GM21390 (cell line): ENCODE results near the gene METTL26.
A peak's percentile ranks its signal among the peaks of the same experiment; 100 is the strongest.

Source experiments
- ATAC-seq: cut with Tn5 transposase; IDR thresholded peaks from one replicate; pipeline ENCODE4 v1.9.1; 2021; ENCODE audit not compliant: unreplicated experiment

METTL26 gene

DNA sequence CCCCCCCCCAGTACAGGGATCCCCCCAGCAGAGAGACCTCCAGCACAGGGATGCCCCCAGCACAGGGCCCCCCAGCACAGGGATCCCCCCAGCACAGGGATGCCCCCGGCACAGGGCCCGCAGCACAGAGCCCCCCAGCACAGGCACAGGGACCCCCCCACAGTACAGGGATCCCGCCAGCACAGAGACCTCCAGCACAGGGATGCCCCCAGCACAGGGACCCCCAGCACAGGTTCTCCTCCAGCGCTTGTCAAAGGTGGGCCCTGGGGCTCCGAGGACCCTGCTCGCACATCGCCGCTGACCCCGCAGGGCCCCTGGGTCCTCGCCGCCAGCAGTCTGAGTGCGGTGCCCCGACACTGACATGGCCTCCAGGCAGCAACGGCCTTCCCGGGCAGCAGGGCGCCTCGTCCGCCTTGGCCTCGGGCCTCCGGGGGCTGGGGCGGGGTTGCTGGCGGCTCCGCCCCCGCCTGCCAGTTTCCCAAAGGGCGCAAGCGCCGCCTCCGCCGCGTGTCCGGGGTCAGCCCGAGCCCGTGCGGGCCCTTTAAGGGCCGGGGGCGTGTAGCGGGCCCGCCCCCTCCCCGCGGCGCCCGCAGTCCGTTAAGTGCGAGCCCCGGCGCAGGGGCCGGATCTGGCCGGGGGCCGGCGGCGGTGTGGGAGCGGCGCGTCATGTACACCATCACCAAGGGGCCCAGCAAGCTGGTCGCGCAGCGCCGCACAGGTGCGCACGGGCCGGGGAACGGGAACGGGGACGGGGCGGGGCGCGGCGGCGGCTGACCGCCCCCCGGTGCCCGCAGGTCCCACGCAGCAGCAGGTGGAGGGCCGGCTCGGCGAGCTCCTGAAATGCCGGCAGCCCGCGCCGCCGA is 5.5 kb upstream of the METTL26 start, which contains the start of gene MCRIP2:
MCRIP2 (plus strand) TSS at position 503 of the 863 bp plus-strand sequence; CDS start at position 667, 164 bp downstream.
- ATAC-seq, result peak; percentile 45

DNA sequence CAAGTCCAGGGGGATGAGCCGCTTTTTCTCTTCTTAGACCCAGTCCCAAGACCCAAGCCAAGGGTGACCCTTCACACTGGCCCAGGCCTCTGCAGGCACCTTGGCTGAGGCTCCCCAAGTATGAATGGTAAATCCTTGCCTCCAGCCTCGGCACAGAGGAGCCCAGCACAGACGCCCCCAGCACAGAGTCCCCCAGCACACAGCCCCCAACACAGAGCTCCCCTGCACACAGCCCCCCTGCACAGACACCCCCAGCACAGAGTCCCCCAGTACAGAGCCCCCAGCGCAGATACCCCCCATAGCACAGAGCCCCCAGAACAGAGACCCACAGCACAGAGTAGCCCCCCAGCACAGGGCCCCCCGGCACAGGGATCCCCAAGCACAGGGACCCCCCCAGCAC is 4.5 kb upstream of the METTL26 start:
- no peak for ATAC-seq

DNA sequence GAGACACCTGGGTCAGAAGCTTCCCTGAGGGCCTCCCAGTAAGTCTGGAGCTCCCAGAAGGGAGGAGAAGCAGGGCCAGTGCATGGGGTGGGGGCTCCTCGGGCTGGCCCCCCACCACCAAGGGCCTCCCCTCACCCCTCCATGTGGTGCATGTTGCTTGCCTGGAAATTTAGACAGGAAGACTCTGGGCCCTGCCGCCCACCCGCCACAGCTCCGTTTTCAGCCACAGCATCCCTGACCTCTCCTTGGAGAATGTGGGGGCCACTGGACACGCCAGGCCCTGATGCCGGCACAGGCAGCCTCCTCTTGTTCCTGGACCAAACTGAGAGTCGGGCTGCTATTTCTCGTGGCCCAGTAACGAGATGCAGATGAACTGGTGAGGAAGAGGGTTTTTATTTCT is 2.7 kb upstream of the METTL26 start:
- ATAC-seq, result no peak

DNA sequence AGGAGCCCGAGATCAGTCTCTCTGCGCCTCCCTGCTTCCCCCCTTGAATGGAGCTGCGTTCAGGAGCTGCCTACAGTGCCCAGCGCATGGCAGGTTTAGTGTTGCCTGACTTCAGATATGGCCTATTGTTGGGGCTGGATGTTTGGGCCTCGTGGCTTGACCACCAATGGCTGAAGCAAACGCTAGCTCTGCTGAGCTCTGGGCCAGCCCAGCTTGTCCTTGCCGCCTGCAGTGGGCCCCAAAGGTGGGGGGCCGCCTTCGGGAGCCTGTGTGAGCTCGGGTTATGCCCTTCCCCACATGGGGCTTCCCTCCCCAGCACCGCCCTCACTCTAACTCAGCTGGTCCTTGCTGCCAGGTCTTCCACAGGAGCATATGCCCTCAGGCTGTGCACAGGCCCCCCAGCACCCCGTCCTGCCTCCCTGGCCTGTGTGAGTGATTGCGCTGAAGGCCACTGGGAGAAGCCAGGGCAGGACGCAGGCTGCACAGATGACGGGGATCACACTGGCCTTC is 2.0 kb upstream of the METTL26 start:
- no peak for ATAC-seq

DNA sequence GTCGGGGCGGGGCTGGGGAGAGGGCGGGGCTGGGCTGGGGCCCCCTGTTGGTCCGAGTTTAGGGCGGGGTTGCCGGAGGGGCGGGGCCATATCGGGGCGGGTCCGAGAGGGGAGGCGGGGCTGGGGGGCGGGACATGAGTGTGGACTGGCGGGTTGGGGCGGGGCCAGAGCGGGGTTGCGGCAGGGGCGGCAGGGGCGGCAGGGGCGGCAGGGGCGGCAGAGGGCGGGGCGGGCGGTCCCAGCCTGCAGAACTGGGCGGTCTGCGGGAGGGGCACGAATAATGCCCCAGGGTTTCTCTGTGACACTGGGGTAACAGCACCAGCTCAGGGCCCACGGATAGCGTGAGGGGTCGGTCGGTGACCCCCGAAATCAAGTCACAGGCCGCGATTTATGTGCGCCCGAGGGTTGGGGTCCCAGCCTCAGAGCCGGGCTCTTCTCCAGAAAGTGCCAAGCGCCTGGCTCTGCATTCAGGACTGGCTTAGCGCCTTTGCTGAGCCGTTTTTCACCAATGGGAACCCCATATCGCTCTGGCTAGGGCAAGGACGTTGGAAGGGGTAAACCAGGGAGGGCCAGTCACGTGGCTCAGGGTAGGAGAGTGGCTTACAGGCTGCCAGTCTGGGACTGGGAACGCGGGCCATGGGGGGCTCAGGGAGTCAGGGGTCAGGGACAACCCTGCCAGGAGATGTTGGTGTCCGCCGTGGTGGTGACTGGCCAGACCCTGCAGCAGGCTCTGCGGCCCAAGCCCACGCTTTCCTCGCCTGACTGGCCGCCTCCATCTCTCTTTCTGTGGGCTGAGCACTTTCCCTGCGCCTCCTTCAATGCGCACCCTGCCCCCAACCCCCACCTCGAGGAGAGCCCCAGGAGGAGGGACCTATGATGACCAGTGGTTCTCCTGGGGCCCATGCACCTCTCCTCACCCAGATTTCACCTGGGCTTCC is 1.2 kb upstream of the METTL26 start:
- ATAC-seq, result no peak

DNA sequence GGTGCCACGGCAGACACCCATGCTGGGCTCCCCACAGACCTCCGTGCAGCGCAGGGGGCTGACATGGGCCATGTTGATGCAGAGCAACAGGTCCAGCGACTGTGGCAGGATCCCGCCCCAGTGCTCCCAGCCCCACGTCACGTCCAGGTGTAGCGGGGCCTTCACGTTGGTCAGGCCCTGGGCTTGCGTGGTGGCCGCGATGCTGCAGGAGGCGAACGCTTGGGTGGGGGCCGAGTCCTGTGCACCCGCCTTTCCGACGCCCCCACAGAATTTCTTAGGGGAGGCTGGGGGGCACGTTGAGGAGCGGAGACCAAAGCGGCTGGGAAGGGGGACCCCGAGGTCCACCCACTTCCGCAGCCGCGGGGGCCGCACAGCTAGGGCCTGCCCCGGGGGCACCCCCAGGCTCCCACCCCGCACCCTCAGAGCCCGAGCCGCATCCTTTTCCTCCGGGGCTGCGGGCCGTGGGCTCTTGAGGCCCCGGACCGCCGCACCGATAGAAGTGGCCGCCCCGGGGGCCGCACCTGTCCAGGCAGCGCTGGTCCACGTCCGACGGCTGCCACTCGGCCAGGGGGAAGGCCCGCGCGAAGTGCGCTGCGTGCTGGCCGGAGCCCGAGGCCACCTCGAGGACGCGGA is 416 bp downstream of the METTL26 start:
- ATAC-seq, result peak; percentile 2

DNA sequence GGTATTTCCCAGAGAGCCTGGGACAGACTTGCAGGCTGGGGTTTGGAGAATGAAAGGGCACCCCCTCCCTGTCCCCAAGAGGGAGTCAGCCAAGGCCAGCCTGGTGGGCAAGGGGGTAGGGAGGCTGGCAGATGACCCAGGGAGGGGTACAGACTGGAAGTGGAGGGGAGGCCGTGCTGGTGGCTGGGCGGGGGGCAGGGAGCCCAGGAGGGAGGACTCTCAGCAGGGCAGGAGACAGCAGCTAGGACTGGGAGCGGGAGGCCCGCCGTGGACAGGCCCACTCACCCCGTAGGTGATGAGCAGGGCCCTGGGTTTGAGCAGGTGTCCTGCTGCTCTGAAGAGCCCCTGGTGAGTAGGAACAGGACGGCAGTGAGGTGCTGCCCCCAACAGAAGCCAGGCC is 1.1 kb downstream of the METTL26 start:
- ATAC-seq, result no peak

DNA sequence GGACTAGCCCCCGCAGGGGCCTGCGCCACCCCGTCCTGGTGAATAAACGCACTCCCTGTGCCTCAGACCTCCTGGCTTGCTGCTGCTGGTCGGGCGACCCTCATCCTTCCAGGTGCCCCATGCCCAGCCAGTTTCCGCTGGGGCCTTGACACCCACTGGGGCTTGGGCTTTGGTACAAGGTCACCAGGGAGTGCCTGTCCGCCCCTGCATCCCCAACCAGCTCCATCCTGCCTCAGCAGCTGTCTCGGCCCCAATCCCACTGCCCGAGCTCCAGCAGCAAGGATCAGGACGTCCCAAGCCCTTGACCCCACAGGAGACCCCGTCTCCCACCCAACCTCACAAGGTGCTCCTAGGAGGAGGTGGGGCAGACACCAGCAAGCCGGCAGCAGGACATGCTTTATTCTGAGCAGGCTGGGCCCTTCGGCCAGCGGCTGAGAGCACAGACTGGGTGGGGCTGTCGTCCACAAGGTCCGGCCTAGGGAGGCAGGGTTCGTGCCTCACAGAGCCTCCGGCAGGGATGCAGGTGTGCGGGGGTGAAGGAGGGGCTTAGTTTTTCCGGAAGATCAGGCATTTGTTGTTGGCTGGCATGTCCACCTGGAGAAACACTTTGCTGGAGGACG is 1.9 kb downstream of the METTL26 start:
- no peak for ATAC-seq

DNA sequence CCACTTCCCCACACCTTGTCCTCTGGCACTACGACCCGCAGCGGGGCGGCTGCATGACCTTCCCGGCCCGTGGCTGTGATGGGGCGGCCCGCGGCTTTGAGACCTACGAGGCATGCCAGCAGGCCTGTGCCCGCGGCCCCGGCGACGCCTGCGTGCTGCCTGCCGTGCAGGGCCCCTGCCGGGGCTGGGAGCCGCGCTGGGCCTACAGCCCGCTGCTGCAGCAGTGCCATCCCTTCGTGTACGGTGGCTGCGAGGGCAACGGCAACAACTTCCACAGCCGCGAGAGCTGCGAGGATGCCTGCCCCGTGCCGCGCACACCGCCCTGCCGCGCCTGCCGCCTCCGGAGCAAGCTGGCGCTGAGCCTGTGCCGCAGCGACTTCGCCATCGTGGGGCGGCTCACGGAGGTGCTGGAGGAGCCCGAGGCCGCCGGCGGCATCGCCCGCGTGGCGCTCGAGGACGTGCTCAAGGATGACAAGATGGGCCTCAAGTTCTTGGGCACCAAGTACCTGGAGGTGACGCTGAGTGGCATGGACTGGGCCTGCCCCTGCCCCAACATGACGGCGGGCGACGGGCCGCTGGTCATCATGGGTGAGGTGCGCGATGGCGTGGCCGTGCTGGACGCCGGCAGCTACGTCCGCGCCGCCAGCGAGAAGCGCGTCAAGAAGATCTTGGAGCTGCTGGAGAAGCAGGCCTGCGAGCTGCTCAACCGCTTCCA is 2.6 kb downstream of the METTL26 start:
- no peak for ATAC-seq

DNA sequence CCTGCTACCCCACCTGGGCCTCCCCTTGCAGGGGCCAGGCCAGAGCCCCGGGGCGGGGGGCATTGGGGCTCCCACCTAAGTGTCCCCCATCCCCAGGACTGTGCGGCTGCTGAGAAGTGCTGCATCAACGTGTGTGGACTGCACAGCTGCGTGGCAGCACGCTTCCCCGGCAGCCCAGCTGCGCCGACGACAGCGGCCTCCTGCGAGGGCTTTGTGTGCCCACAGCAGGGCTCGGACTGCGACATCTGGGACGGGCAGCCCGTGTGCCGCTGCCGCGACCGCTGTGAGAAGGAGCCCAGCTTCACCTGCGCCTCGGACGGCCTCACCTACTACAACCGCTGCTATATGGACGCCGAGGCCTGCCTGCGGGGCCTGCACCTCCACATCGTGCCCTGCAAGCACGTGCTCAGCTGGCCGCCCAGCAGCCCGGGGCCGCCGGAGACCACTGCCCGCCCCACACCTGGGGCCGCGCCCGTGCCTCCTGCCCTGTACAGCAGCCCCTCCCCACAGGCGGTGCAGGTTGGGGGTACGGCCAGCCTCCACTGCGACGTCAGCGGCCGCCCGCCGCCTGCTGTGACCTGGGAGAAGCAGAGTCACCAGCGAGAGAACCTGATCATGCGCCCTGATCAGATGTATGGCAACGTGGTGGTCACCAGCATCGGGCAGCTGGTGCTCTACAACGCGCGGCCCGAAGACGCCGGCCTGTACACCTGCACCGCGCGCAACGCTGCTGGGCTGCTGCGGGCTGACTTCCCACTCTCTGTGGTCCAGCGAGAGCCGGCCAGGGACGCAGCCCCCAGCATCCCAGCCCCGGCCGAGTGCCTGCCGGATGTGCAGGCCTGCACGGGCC is 3.4 kb downstream of the METTL26 start:
- no peak for ATAC-seq

DNA sequence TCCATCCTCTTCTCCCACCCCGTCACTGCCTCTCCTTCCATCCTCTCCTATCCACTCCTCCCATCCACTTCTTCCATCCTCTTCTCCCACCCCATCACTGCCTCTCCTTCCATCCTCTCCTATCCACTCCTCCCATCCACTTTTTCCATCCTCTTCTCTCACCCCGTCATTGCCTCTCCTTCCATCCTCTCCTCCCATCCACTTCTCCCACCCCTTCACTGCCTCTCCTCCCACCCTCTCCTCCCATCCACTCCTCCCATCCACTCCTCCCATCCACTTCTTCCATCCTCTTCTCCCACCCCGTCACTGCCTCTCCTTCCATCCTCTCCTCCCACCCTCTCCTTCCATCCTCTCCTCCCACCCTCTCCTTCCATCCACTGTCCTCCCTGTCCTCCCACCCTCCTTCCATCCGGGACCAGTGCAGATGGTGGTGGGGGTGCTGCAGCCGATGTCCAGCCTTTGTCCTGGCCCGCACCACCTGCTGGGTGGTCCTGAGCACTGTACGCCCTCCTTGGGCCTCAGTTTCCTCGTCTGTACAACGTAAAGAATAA is 4.2 kb downstream of the METTL26 start:
- ATAC-seq, result no peak

DNA sequence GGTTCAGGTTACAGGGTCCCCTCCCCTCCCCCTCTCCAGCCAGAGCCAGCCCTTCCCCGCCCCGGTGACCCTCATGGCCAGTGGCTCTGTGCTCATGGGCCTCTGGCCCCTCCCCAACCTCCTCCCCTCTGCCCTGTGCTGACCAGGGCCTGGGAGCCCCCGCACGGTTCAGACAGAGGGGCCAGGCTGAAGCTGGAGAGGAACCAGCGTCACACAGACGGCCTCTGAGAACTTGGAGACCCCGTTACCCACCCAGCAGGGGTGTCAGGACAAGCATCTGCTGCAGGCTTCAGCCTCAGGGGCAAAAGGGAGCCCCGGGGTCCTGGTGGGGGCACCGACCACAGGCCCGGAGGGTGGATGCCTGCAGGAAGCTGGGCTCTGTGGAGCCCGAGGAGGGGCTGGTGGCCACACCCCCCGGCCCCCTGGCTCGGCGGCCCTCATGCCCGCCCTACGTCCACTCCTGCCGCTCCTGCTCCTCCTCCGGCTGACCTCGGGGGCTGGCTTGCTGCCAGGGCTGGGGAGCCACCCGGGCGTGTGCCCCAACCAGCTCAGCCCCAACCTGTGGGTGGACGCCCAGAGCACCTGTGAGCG is 5.2 kb downstream of the METTL26 start, which contains the start of gene WFIKKN1:
WFIKKN1 (plus strand) TSS at position 171 of the 591 bp plus-strand sequence; CDS start at position 440, 269 bp downstream.
- ATAC-seq, result no peak

DNA sequence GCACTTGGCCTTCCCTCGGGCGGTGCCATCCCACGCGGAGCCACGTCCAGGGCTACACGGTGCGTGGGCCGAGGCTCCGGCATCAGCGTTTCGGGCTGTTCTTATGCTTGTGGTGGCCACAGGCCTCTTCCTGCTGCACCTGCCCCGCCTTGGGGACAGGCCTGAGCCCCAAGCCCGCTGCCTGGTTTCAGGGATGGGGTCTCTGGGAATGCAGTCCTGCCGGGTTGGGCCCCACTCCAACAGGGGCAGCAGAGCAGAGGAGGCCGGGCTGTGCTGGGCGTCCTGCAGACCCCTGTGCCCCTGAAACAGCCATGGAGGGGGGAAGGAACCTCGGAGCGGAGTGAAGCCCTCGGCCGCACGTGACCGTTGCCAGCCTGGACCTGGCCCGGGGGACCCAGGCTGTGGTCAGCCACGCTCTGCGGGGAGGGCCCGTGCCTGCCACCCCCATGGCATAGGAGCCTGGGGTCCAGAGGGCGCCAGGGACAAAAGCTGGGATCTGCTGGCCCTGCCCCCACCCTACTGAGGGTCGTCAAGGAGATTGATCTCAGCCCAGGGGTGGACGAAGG is 5.8 kb downstream of the METTL26 start:
- no peak for ATAC-seq

DNA sequence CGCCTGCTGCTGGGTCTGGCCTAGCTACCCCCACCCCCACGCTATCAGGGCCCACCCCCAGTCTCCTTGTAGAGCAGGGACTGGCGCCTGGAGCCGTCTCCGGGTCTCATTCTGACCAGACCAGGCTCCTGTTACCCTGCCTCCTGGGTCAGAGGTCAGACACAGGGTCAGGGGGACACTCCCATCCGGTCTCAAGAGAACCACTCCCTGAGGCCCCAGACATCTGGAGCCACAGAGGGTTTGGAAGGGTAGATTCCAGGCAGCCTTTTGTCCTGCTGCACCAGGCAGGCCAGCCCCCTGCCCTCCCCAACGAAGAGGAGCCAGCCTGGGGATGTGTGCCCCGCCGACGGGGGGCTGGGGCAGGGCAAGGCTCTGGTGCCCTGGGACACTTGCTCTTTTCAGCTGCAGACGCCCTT is 6.3 kb downstream of the METTL26 start:
- ATAC-seq, result no peak

DNA sequence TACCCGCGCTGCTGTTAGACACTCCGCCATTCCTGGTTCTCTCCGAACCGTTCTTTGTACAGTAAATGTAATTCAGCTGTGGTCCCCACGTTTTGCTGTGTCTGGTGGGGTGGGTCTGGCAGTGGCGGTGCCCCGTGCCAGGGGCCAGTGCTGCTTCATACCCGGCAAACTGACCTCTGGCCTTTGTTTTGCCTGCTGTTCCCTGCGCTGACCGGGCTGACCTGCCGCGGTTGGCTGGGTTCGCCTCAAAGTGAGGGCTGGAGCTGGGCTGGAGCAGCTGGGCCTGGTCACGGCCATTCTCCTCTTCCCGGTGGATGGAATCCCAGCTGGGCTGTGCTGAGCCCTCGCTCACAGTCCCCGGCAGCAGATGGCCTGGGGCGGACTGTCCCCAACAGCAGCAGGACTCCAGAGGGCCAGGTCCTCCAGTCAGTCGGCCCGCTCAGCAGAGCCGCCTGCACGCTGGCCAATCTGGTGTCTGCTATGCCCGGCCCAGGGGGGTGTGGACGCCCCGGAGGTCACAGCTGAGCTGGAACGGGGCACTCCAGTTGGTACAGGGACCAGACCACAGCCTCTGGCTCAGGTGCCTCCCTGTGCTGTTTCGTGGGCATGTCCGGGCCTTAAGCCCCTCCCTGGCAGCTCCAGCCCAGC is 6.8 kb downstream of the METTL26 start:
- no peak for ATAC-seq

DNA sequence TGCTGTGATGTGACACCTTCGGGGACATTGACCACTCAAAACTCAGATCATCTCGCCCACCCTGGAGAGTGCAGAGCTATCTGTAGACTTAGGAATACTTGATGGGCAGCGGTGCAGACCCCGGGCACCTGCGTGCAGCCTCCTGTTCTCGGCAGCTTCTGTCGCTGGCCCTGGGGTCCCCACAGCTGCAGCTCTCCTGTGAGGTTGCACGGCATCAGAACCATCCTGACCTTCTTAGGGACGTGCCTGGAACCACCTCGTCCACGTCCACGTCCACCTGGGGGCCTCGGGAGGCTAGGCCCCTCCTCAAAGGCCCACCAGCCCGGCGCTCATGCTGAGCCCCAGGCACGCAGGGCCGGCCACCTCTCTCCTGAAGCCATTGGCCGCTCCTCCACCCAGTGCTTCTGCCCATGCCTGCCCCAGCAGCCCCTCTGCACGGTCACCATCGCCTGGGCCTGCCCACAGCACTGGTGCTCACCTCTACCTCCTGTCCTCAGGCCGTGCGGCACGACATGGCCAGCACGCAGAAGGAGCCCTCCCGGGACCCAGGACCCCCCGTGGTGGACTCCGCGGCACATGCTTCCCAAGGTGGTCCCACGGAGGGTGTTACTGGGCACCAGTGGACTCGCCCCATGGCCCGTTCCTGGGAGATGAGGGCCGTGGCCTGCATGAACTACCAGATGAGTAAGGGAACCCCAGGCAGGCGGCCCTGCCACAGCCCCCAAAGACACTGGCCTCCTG is 7.6 kb downstream of the METTL26 start:
- ATAC-seq, result no peak
